Testis (tissue), 3 donors: ENCODE results near the gene C19orf25. TPM values are rescaled to one million over a fixed set of nuclear protein-coding genes. Genes with fewer than 3 reads are reported as not detected.

Source experiments
- DNase-seq: peaks from one replicate; pipeline ENCODE4 v3.0.0-alpha.2; 2019
- H3K27ac ChIP-seq, 2 donors: fragments of 200-600 bp; sonication (generic); one replicate each; pipeline ENCODE4 v1.5.1; 2019
- H3K27me3 ChIP-seq: fragments of 200-600 bp; sonication (generic); one replicate; pipeline ENCODE4 v1.5.1; 2019
- H3K36me3 ChIP-seq: fragments of 200-600 bp; sonication (generic); one replicate; pipeline ENCODE4 v1.5.1; 2017; ENCODE audit warnings: low read depth; ENCODE audit errors: missing control alignments
- H3K4me1 ChIP-seq: fragments of 200-600 bp; sonication (generic); one replicate; pipeline ENCODE4 v1.5.1; 2019
- H3K4me3 ChIP-seq, 2 donors: fragments of 200-600 bp; sonication (generic); one replicate each; pipeline ENCODE4 v1.5.1; 2017 to 2019
- H3K9me3 ChIP-seq: fragments of 200-600 bp; sonication (generic); one replicate; pipeline ENCODE4 v1.5.1; 2017
- CTCF ChIP-seq, 3 experiments: fragments of 450-650 bp in 2 of 3; fragments of 200-600 bp in 1 of 3; sonication (generic) in 1 of 3; IDR thresholded peaks; one replicate each; pipeline ENCODE4 v1.5.1; 2016 to 2019; ENCODE audit warnings: antibody characterized with exemption in 3 of 3, mild to moderate bottlenecking in 2 of 3, moderate library complexity in 1 of 3
- POLR2A ChIP-seq: fragments of 450-650 bp; IDR thresholded peaks from one replicate; pipeline ENCODE4 v1.6.1; 2017; ENCODE audit warnings: antibody characterized with exemption, mild to moderate bottlenecking, moderate library complexity
- WGBS, 2 donors: methylation state at CpG; one replicate each; pipeline ENCODE4 v1.1.5; 2018; 5-methylcytosine and 5-hydroxymethylcytosine counted together
- intact Hi-C: fragments of 100-400 bp; cut with DNase I; formaldehyde crosslinking; loops from one replicate; pipeline ENCODE4 v1.15.1; 2023; ENCODE audit warnings: low total_unique reads
- polyA plus RNA-seq: library from polyadenylated mRNA; stranded (reverse); fragments of 350-450 nt; fragmentation: Illumina TruSeq; extraction: RNeasy Lipid Tissue Mini Kit (QIAGEN cat#74804); gene quantifications from one replicate; pipeline ENCODE4 v1.2.3, GENCODE V29; 2014; ENCODE audit warnings: low read depth, low replicate concordance; ENCODE audit not compliant: insufficient read depth
- total RNA-seq, 2 donors: library from RNA; depleted of rRNA; stranded (reverse); fragments of >200 nt; gene quantifications; one replicate each; pipeline ENCODE4 v1.2.3, GENCODE V29; 2016

C19orf25 gene
- total and polyA plus RNA-seq, 3 donors from 2014 or later: 39.3 to 72.5 (median 55.4) TPM

GRCh38 chr19:1470305-1471009 is 8.6 kb downstream of the C19orf25 start:
- Histone ChIP-seq H3K4me3 (peak overlapping the region; percentile 26 to 39), H3K4me1 (peaks cover 24% of the 10 kb centered on the region), H3K36me3 (no peaks in the 10 kb centered on the region), H3K27ac (no peak overlapping the region), H3K27me3 (no peaks in the 10 kb centered on the region), H3K9me3 (no peaks in the 10 kb centered on the region)
- peak; percentile 74 for DNase-seq
- intact Hi-C loops: no loop called here
- WGBS, 2 donors: 0 to 6% methylated on average over 7 to 50 of the region's 67 CpGs
- TF ChIP-seq CTCF (IDR thresholded peaks at IDR 0.05): no peak
- no peak for TF ChIP-seq POLR2A

GRCh38 chr19:1470055-1470304 is 9.0 kb downstream of the C19orf25 start:
- Histone ChIP-seq H3K4me1 (peaks cover 24% of the 10 kb centered on the region), H3K27ac (no peak overlapping the region), H3K36me3 (no peaks in the 10 kb centered on the region), H3K4me3 (peak overlapping the region; percentile 26 to 39), H3K9me3 (no peaks in the 10 kb centered on the region), H3K27me3 (no peaks in the 10 kb centered on the region)
- intact Hi-C loops: no loop called here
- WGBS, 2 donors: 0 to 19% methylated on average over 2 to 21 of the region's 22 CpGs
- DNase-seq: no peak
- TF ChIP-seq POLR2A (no peak), CTCF (IDR thresholded peaks at IDR 0.05) (no peak)

GRCh38 chr19:1469255-1470054 is 9.6 kb downstream of the C19orf25 start:
- intact Hi-C loops: no loop called here
- WGBS, 2 donors: 41% methylated on average over 58 of the region's 117 CpGs; no CpG with 5 or more reads in 1 of the 2 donors
- H3K27me3 ChIP-seq: no peaks in the 10 kb centered on the region

GRCh38 chr19:1468821-1469254 is 10.2 kb downstream of the C19orf25 start:
- Histone ChIP-seq H3K4me1 (peaks cover 24% of the 10 kb centered on the region), H3K4me3 (peak overlapping the region in 1 of 2 donors; percentile 9), H3K27me3 (no peaks in the 10 kb centered on the region), H3K36me3 (no peaks in the 10 kb centered on the region), H3K9me3 (no peaks in the 10 kb centered on the region), H3K27ac (no peak overlapping the region)
- DNase-seq: no peak
- no peak for TF ChIP-seq CTCF (IDR thresholded peaks at IDR 0.05)
- no peak for TF ChIP-seq POLR2A
- intact Hi-C loops: no loop called here
- 36% methylated on average over 37 of the region's 47 CpGs; no CpG with 5 or more reads in 1 of the 2 donors for WGBS, 2 donors

More at GRCh38 chr19:1469255-1470054, 9.6 kb downstream of the C19orf25 start:
- Histone ChIP-seq H3K27ac (no peak overlapping the region), H3K9me3 (no peaks in the 10 kb centered on the region), H3K4me3 (peak overlapping the region; percentile 26 to 39), H3K36me3 (no peaks in the 10 kb centered on the region), H3K4me1 (peaks cover 24% of the 10 kb centered on the region)
- TF ChIP-seq POLR2A (no peak), CTCF (IDR thresholded peaks at IDR 0.05) (no peak)
- DNase-seq: no peak
